ENCODE measurements around the gene AGO1. TPM values are rescaled to one million over a fixed set of nuclear protein-coding genes. Genes with fewer than 3 reads are reported as not detected.

Gene AGO1
- polyA plus RNA-seq, 1 experiment, result 13.1 TPM

DNA sequence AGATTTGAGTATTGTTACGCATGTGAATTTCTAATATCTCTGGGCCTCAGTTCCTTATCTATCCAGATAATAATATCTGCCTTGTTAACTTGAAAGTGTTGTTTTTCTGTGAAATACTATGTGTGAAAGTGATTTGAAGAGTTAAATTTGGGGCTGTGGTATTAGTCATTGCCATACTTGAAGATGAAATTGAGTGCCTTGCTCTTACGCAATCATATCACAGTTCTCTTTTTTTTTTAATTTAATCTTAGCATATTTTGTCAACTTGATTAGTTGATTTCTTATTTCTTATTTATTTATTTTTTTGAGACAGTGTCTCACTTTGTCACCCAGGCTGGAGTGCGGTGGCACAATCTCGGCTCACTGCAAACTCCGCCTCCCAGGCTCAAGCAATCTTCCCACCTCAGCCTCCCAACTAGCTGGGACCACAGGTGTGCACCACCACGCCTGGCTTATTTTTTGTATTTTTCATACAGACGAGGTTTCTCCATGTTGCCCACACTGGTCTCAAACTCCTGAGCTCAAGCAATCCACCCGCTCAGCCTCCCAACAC lies 44.2 kb upstream of the AGO1 start:
- no peak for DNase-seq (ENCODE audit: low read depth)
- peaks cover 6% of the 10 kb centered on the region for H3K36me3 ChIP-seq (ENCODE audit: control insufficient read depth, insufficient read depth, low read length)
- no peaks in the 10 kb centered on the region for H3K27me3 ChIP-seq (ENCODE audit: control insufficient read depth, insufficient read depth, low read length)
- ChIA-PET POLR2A (no interaction called here), CTCF (no interaction called here)
- TF ChIP-seq, protein P1, sequence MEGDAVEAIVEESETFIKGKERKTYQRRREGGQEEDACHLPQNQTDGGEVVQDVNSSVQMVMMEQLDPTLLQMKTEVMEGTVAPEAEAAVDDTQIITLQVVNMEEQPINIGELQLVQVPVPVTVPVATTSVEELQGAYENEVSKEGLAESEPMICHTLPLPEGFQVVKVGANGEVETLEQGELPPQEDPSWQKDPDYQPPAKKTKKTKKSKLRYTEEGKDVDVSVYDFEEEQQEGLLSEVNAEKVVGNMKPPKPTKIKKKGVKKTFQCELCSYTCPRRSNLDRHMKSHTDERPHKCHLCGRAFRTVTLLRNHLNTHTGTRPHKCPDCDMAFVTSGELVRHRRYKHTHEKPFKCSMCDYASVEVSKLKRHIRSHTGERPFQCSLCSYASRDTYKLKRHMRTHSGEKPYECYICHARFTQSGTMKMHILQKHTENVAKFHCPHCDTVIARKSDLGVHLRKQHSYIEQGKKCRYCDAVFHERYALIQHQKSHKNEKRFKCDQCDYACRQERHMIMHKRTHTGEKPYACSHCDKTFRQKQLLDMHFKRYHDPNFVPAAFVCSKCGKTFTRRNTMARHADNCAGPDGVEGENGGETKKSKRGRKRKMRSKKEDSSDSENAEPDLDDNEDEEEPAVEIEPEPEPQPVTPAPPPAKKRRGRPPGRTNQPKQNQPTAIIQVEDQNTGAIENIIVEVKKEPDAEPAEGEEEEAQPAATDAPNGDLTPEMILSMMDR (IDR thresholded peaks at IDR 0.05; ENCODE audit: insufficient read depth, low read depth, low read length), result no peak
- no peak overlapping the region for H3K4me3 ChIP-seq (ENCODE audit: low read depth, low read length)

DNA sequence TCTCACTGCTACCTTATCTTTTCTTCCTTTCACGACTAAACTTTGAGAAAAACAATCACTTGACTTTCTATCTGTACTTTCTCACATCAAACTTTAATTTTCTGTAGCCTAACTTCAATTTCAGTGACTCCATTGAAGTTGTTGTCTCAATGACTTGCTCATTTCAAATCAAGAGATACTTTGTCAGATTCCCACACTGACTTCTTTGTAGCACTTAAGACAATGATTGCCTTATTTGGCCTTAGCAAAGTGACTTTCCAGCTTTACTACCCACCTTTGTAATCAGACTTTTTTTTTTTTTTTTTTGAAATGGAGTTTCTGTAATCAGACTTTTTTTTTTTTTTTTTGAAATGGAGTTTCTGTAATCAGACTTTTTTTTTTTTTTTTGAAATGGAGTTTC lies 38.2 kb upstream of the AGO1 start:
- POLR2A ChIA-PET, result no interaction called here
- TF ChIP-seq, protein P1 (IDR thresholded peaks at IDR 0.05; ENCODE audit: insufficient read depth, low read depth, low read length), result no peak
- Histone ChIP-seq H3K4me3 (ENCODE audit: low read depth, low read length) (no peak overlapping the region), H3K27me3 (ENCODE audit: control insufficient read depth, insufficient read depth, low read length) (no peaks in the 10 kb centered on the region), H3K36me3 (ENCODE audit: control insufficient read depth, insufficient read depth, low read length) (peaks cover 6% of the 10 kb centered on the region)
- DNase-seq (ENCODE audit: low read depth), result no peak
- CTCF ChIA-PET, result interaction anchor here (1.0 to 1.2 kb wide), 2 partner anchors 12 to 13 kb away, joined by 3 read pairs; no protein-coding TSS in a partner anchor

DNA sequence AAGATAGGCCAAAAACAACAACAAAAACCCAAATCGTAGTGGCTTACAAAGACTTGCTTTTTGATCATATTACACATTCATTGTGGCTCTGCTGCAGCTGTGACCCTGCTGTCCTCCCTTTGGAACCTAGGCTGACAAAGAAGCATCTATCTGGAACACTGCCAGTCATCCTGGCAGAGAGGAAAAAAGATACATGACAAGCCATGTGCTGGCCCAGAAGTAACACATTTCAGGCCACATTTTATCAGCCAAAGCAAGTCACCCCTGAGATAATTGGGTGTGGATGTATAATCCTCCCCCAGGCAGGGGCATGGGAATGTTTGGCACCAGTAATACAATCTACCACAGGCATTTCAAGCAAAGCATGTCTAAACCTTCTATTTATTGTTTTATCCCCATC lies 37.2 kb upstream of the AGO1 start:
- CTCF ChIA-PET, result no interaction called here
- peaks cover 6% of the 10 kb centered on the region for H3K36me3 ChIP-seq (ENCODE audit: control insufficient read depth, insufficient read depth, low read length)
- TF ChIP-seq, protein P1 (IDR thresholded peaks at IDR 0.05; ENCODE audit: insufficient read depth, low read depth, low read length), result no peak
- H3K27me3 ChIP-seq (ENCODE audit: control insufficient read depth, insufficient read depth, low read length), result no peaks in the 10 kb centered on the region
- no peak for DNase-seq (ENCODE audit: low read depth)
- POLR2A ChIA-PET, result no interaction called here
- H3K4me3 ChIP-seq (ENCODE audit: low read depth, low read length), result no peak overlapping the region

DNA sequence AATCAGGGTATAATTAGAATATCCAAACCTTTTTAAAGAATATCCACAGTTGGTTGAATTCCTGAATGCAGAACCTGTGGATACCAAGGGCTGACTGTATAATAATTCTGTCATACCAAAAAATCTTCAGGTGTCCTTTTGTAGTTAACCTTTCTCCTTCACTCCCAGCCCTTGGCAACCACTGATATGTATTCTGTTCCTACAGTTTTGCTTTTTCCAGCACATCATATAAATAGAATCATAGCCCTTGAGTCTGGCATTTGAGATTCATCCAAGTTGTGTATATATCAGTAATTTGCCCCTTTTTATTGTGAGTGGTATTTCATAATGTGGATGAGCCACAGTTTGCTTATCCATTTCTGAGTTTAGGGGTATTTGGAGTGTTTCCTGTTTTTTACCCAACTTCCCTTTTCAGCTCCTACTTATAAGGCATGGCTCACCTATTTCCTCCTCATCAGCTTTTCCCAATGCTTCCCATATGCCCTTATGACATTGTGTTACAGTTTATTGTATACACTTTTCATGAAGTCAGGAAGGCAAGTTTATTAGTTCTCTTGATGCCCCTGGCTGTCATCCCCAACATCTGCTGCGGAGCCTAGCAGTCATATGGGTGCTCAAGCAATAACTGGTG lies 35.0 kb upstream of the AGO1 start:
- H3K27me3 ChIP-seq (ENCODE audit: control insufficient read depth, insufficient read depth, low read length), result no peaks in the 10 kb centered on the region
- TF ChIP-seq, protein P1 (IDR thresholded peaks at IDR 0.05; ENCODE audit: insufficient read depth, low read depth, low read length), result no peak
- H3K4me3 ChIP-seq (ENCODE audit: low read depth, low read length), result no peak overlapping the region
- no peak for DNase-seq (ENCODE audit: low read depth)
- peaks cover 1% of the 10 kb centered on the region; the same call in 1 of the 2 replicates for H3K36me3 ChIP-seq (ENCODE audit: control insufficient read depth, insufficient read depth, low read length)
- POLR2A ChIA-PET, result no interaction called here
- CTCF ChIA-PET, result interaction anchor here (1.3 to 1.7 kb wide), 2 partner anchors 15 to 35 kb away, joined by 3 to 5 read pairs; partner anchors contain the start of gene AGO1

DNA sequence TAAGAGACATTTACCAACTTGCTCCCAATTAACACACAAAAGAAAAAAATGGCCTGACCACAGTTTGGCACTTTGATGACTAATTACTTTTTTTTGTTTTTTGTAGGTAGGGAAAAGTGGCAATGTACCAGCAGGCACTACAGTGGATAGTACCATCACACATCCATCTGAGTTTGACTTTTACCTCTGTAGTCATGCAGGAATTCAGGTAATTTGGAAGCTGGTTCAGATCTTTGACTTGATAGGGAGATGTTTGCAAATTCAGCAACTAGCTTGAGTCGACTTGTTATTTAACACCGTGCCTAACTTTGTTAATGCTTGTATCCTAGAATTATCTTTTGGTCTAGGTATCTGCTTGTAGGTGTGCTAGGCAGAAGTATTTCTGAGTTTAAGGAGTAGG lies 33.0 kb upstream of the AGO1 start:
- TF ChIP-seq, protein P1 (IDR thresholded peaks at IDR 0.05; ENCODE audit: insufficient read depth, low read depth, low read length), result no peak
- no peak for DNase-seq (ENCODE audit: low read depth)
- ChIA-PET POLR2A (no interaction called here), CTCF (interaction anchor here (0.6 kb wide), 1 partner anchor 134 kb away, joined by 3 read pairs; no protein-coding TSS in a partner anchor)
- H3K27me3 ChIP-seq (ENCODE audit: control insufficient read depth, insufficient read depth, low read length), result no peaks in the 10 kb centered on the region
- H3K4me3 ChIP-seq (ENCODE audit: low read depth, low read length), result no peak overlapping the region
- H3K36me3 ChIP-seq (ENCODE audit: control insufficient read depth, insufficient read depth, low read length), result peaks cover 1% of the 10 kb centered on the region; the same call in 1 of the 2 replicates

All from BJ (cell line).